ENCODE data around the gene MDFI. TPM values are rescaled to one million over a fixed set of nuclear protein-coding genes. Genes with fewer than 3 reads are reported as not detected.

MDFI gene
- total RNA-seq, 1 donor from 2014 or later, result 61.2 TPM

DNA sequence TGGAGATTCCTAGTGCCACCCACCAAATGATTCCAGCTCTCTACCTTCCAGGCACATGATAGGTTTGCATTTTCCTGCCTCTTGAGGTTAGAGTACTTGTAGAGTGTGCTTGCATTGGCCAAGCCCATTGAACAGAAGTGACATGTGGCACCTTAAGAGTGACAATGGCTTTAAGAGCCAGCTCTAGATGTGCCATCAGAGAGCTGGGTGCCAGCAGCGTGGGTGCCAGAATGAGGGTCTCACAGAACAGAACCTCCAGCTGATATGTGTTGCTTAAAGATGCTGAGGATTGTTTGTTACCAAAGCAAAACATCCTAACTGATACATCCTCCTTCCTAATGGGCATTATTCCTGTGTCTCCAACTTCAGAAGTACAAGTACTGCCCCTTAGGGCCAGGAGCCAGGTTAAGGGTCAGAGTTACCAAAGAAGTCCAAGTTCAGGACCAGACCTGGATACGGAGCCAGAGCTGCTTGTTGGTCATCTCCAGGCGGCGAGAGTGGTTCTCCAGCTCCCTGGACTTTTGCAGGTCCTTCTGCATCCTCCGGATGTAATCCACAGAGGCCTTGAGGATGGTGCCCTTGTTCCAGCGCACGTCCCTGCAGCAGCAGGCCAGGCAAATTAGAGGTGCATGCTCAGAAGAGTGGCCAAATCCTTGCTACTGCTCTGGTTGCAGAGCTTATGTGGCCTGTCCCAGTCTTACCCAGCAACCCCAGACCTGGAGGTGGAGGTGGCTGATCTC lies 47.5 kb downstream of the MDFI start:
- H3K4me3 ChIP-seq (ENCODE audit: low read depth, low read length), result no peak overlapping the region
- DNase-seq (ENCODE audit: low read depth), result no peak
- TF ChIP-seq, protein P1, sequence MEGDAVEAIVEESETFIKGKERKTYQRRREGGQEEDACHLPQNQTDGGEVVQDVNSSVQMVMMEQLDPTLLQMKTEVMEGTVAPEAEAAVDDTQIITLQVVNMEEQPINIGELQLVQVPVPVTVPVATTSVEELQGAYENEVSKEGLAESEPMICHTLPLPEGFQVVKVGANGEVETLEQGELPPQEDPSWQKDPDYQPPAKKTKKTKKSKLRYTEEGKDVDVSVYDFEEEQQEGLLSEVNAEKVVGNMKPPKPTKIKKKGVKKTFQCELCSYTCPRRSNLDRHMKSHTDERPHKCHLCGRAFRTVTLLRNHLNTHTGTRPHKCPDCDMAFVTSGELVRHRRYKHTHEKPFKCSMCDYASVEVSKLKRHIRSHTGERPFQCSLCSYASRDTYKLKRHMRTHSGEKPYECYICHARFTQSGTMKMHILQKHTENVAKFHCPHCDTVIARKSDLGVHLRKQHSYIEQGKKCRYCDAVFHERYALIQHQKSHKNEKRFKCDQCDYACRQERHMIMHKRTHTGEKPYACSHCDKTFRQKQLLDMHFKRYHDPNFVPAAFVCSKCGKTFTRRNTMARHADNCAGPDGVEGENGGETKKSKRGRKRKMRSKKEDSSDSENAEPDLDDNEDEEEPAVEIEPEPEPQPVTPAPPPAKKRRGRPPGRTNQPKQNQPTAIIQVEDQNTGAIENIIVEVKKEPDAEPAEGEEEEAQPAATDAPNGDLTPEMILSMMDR (conservative IDR thresholded peaks at IDR 0.05; ENCODE audit: low read depth, low read length), result no peak

DNA sequence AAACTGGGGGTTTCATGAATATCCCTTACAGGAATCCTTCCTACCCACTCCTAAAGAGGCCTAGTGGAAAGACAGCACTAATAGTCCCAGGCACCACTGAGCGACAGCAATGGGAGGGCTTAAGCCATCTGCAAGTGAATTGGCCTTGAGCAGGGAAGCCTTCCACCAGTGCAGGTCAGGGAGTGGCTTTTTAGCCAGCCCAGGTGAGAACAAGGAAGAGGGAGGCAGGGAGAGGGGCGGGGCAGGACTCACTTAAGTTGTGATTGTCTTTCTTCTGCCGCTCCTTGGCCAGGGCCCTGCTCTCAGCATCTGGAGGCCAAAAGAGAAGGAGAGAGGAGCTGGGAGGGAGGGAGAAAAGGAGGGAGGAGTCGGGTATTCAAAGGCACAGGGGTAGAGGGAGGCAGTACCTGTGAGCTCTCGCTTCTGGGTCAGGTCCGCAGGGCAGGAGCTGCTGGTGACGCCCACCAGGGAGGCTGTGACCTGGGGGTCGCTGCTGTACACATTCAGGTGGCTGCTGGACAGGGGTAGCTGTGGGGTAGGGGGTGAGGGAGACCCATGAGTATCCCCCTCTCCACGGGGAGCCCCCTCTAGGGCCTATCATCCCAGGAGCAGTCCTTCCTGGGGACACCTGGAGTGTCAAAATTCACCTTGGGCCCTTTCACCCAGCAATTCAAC lies 49.4 kb downstream of the MDFI start:
- no peak for DNase-seq (ENCODE audit: low read depth)
- TF ChIP-seq, protein P1 (conservative IDR thresholded peaks at IDR 0.05; ENCODE audit: low read depth, low read length), result no peak
- no peak overlapping the region for H3K4me3 ChIP-seq (ENCODE audit: low read depth, low read length)

DNA sequence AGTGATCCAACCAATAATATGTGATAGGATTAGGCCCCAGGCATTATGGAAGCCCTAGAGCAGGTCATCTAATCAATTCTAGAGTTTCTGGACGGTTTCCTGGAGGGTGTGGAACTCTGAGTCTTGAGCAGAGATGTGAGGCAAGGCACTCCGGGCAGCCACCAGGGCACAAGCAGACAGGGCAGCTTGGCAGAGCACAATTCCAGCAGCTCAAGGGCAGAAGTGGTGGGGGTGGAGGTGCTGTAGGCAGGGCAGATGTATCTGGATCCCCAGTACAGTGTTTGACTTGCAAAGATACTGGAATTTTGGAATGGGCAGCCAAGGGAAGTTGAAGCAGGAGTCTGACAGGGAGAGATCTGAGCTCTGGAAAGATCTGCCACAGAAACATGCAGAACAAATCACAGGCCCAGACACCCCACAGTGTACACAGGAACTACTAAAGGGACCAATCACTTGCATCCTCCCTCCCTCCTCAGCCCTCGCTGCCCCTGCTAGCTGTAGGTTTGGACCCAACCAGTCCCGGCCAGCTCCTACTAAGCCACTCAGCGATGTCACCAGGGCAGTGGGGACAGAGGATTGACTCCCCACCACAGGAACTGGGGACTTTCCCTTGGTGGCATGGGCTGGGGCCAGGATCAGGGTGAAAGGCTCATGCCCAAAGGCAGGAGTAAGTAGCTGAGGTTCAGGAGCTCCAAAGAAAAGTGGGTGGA lies 50.1 kb downstream of the MDFI start:
- DNase-seq (ENCODE audit: low read depth), result no peak
- TF ChIP-seq, protein P1 (conservative IDR thresholded peaks at IDR 0.05; ENCODE audit: low read depth, low read length), result no peak
- no peak overlapping the region for H3K4me3 ChIP-seq (ENCODE audit: low read depth, low read length)

DNA sequence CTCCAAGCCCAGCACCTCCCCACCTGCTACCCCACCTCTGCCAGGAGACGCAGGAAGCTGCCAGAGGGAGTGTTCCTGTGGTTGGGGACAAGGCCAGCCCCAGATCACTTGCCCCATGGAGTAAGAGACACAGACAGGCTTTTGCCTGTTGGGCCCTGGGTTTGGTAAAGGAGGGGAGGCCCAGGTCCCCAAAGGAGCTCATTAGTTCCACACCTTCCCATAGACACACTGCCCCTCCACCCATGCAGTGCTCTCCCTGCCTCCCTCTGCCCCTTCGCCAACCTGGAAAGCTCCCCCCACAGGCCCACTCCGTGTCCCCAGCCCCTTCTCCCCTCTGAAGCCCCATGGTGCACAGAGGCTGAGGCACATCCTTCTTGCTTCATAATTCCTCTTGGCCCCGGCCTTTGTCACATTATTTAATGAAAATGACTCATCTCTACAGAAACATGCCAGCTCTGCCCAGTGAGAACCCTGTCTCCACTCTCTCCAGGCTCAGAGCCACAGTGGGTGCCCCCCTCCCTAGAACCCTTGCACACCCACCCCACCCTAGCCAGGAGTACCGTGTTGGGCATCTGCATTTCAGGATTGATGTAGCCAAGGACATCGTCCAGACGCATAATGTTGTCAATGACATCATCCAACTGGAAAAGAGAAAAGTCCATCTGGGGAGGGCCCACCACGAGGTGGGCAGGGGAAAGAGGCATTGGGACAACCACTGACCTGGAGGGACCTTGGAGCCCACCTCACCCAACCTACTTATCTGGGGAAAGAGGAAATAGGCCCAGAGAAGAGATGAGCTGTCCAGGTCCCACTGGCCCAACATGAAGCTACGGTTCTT lies 51.1 kb downstream of the MDFI start:
- TF ChIP-seq, protein P1 (conservative IDR thresholded peaks at IDR 0.05; ENCODE audit: low read depth, low read length), result no peak
- DNase-seq (ENCODE audit: low read depth), result no peak

DNA sequence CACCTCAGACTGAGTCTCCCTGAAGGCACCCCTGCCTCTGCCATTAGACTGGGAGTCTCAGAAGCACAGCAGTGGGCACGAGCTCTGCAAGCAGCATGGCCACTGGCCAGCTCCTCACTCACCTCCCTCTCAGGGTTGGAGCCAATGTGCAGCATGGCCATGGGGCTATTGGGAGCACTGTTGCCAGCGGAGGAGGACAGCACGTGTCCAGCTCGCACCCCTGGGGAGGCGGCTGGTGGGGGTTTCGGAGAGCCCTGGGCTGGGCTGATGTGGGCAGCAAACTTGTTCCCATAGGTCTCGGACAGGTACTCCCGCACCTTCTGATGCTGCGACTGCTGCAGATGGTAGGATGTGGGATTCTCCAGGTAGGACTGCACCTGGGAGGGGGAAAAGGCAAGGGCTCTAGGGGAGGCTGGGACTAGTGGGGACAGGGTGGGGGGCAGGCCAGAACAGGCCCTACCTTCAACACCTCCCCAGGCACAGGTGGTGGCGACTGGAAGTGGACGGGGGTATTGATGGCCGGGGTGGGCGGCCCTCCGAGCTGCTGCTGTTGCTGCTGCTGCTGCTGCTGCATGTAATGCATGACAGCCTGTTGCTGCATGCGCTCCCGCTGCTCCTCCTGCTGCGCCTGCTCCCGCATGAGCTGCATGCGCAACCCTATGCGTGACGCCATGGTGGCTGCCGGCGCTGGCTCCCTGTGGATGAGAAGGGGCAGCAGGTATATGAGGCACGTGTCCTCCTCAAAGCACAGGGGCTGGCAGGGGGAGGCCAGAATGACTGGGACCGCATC lies 52.5 kb downstream of the MDFI start:
- H3K4me3 ChIP-seq (ENCODE audit: low read depth, low read length), result no peak overlapping the region
- no peak for DNase-seq (ENCODE audit: low read depth)
- TF ChIP-seq, protein P1 (conservative IDR thresholded peaks at IDR 0.05; ENCODE audit: low read depth, low read length), result no peak

More for the DNA sequence above, 51.1 kb downstream of the MDFI start:
- H3K4me3 ChIP-seq (ENCODE audit: low read depth, low read length), result no peak overlapping the region
